Keratinocyte (primary cell): ENCODE results near the gene ANKRD6. TPM values are rescaled to one million over a fixed set of nuclear protein-coding genes. Genes with fewer than 3 reads are reported as not detected.

Experiments used
- DNase-seq: peaks from one replicate; pipeline ENCODE4 v3.0.0-alpha.2; 2011; ENCODE audit warnings: low read depth, missing footprints, low spot score
- FAIRE-seq: peaks from 2 replicates; lab custom pipeline; 2011; peaks lifted over from hg19 to GRCh38; lab: Jason Lieb, UNC
- H2AFZ ChIP-seq: 2 replicates; pipeline ENCODE4 v1.6.0; 2012; ENCODE audit warnings: low read length, control low read depth, inconsistent platforms; ENCODE audit not compliant: control insufficient read depth
- H3K27ac ChIP-seq: 2 replicates; pipeline ENCODE4 v1.5.1; 2011; ENCODE audit warnings: low read length; ENCODE audit not compliant: control insufficient read depth, insufficient read depth
- H3K27me3 ChIP-seq: 3 replicates; pipeline ENCODE4 v1.6.0; 2011; ENCODE audit warnings: low read length; ENCODE audit not compliant: control insufficient read depth, insufficient read depth; ENCODE audit errors: extremely low read depth
- H3K36me3 ChIP-seq, 2 experiments: 2 replicates in 1 of 2; 3 replicates in 1 of 2; pipeline ENCODE4 v1.5.1; 2011; ENCODE audit warnings: low read length in 2 of 2, mild to moderate bottlenecking in 1 of 2; ENCODE audit not compliant: control insufficient read depth in 2 of 2, insufficient read depth in 2 of 2; ENCODE audit errors: extremely low read depth in 1 of 2
- H3K4me1 ChIP-seq: 3 replicates; pipeline ENCODE4 v1.5.1; 2011; ENCODE audit warnings: low read length; ENCODE audit not compliant: control insufficient read depth, insufficient read depth; ENCODE audit errors: extremely low read depth
- H3K4me2 ChIP-seq: 3 replicates; pipeline ENCODE4 v1.6.0; 2011; ENCODE audit warnings: low read depth, low read length; ENCODE audit not compliant: control insufficient read depth, insufficient read depth; ENCODE audit errors: extremely low read depth
- H3K4me3 ChIP-seq, 3 experiments: fragments of 200-600 bp in 1 of 3; sonication (generic) in 1 of 3; 2 replicates in 2 of 3; 3 replicates in 1 of 3; pipeline ENCODE4 v1.5.1; 2011 to 2016; ENCODE audit warnings: low read length in 3 of 3, mild to moderate bottlenecking in 3 of 3, control low read depth in 2 of 3, inconsistent platforms in 1 of 3, low read depth in 1 of 3, mixed read lengths in 1 of 3, mixed run types in 1 of 3, moderate library complexity in 1 of 3; ENCODE audit not compliant: control insufficient read depth in 2 of 3, insufficient read depth in 2 of 3; ENCODE audit errors: extremely low read depth in 1 of 3
- H3K79me2 ChIP-seq: 2 replicates; pipeline ENCODE4 v1.6.0; 2012; ENCODE audit warnings: low read length; ENCODE audit not compliant: control insufficient read depth, insufficient read depth
- H3K9ac ChIP-seq: 3 replicates; pipeline ENCODE4 v1.6.0; 2011; ENCODE audit warnings: low read length; ENCODE audit not compliant: control insufficient read depth, insufficient read depth; ENCODE audit errors: extremely low read depth
- H3K9me1 ChIP-seq: 3 replicates; pipeline ENCODE4 v1.6.0; 2011; ENCODE audit warnings: low read length; ENCODE audit not compliant: control insufficient read depth, insufficient read depth; ENCODE audit errors: extremely low read depth
- H3K9me3 ChIP-seq: 2 replicates; pipeline ENCODE4 v1.5.1; 2012; ENCODE audit warnings: low read depth, low read length; ENCODE audit not compliant: control insufficient read depth
- H4K20me1 ChIP-seq: 3 replicates; pipeline ENCODE4 v1.6.0; 2011; ENCODE audit warnings: low read length; ENCODE audit not compliant: control insufficient read depth, insufficient read depth; ENCODE audit errors: extremely low read depth
- CTCF ChIP-seq, 3 experiments: IDR thresholded peaks in 1 of 3; conservative IDR thresholded peaks in 1 of 3; optimal IDR thresholded peaks in 1 of 3; 2 replicates in 2 of 3; 3 replicates in 1 of 3; pipeline versions ENCODE3 to v1.5.1; 2011; ENCODE audit warnings: low read length in 3 of 3, mild to moderate bottlenecking in 3 of 3, moderate library complexity in 2 of 3, control low read depth in 1 of 3, inconsistent platforms in 1 of 3; ENCODE audit not compliant: insufficient read depth in 2 of 3; ENCODE audit errors: extremely low read depth in 1 of 3
- EZH2 ChIP-seq: IDR thresholded peaks from one replicate; pipeline ENCODE4 v1.6.1; 2012; ENCODE audit warnings: inconsistent platforms, mild to moderate bottlenecking, low read length, moderate library complexity
- dilution Hi-C: fragments of 300-500 bp; cut with MboI; formaldehyde crosslinking; loops from one replicate; pipeline ENCODE4 v1.7.0; 2020; ENCODE audit warnings: low sequenced_read_pairs; ENCODE audit not compliant: extremely low pct_ligation_motif_present
- polyA plus RNA-seq, 5 experiments: library from polyadenylated mRNA; depleted of rRNA in 3 of 5; stranded (reverse) in 3 of 5; stranded (forward) in 1 of 5; unstranded in 1 of 5; fragments of >200 nt; gene quantifications; 1 replicate in 1 of 5; 2 replicates in 3 of 5; 3 replicates in 1 of 5; pipeline versions ENCODE4 v1.2.1 to v1.2.3, GENCODE V29; 2011 to 2012; ENCODE audit warnings: missing spikeins in 2 of 5, low read depth in 1 of 5, low replicate concordance in 1 of 5

ANKRD6 gene
- polyA plus RNA-seq, 1 donor (not counting 4 experiments of a cell fraction or from before 2014, with no cell fraction given): 5.7 TPM

DNA sequence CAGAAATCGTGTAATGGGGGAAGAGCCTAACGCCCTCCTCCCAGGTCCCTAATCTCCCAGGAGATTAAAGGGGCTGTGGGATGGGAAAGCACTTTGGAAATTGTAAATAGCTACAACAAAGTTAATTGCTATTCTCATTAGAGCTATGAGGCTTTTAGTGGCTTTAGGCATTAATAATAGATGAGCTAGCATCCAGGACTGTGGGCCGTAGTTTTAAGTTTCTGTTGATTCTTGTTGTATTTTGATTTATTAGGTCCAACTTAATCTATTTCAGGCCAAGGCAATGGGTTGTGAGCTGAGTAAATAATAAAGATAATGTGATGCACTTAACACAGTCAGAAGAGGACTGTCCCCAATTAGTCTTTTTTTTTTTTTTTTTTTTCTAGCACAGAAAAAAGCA is 67.7 kb downstream of the ANKRD6 start:
- Histone ChIP-seq H3K27me3 (no peaks in the 10 kb centered on the region), H3K4me3 (no peak overlapping the region), H2AFZ (no peak overlapping the region), H3K4me2 (no peak overlapping the region), H3K9me1 (no peaks in the 10 kb centered on the region), H3K79me2 (no peaks in the 10 kb centered on the region), H3K9ac (no peak overlapping the region), H3K36me3 (no peaks in the 10 kb centered on the region), H3K9me3 (no peaks in the 10 kb centered on the region), H3K27ac (no peak overlapping the region), H4K20me1 (no peaks in the 10 kb centered on the region), H3K4me1 (no peaks in the 10 kb centered on the region)
- no peak for FAIRE-seq
- no peak for DNase-seq
- dilution Hi-C loops: no loop called here
- no peak for TF ChIP-seq EZH2
- no peak for TF ChIP-seq CTCF (optimal IDR thresholded peaks at IDR 0.05 in 1 of 3, IDR thresholded peaks at IDR 0.05 in 1 of 3, conservative IDR thresholded peaks at IDR 0.05 in 1 of 3; ENCODE audit: extremely low read depth in 1 of 3, insufficient read depth in 2 of 3, low read length in 3 of 3)

DNA sequence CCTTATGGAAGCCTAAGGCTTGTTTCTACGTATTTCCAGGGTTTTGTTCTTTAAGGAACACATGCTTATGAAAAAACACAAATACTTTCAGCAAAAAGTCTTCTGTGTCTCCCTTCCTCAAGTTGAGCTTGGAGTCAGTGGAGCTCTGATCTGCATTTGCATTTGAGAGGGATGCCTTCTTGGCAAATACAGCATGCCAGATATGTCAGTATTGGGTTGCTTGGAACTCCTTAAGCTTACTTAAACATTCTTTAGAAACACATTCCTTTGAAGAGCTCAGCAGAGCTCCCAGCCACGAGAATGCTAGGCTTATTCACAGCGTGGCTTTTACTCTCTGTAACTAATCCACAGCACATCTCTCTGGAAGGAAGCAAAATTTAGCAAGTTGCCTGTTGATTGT is 68.3 kb downstream of the ANKRD6 start:
- no peaks in the 10 kb centered on the region for H4K20me1 ChIP-seq
- no peaks in the 10 kb centered on the region for H3K4me1 ChIP-seq
- no peak overlapping the region for H3K4me2 ChIP-seq
- no peak overlapping the region for H3K9ac ChIP-seq
- H3K27me3 ChIP-seq: no peaks in the 10 kb centered on the region
- H3K36me3 ChIP-seq: no peaks in the 10 kb centered on the region
- FAIRE-seq (no peak), DNase-seq (no peak)
- dilution Hi-C loops: no loop called here
- no peak overlapping the region for H3K4me3 ChIP-seq
- H3K79me2 ChIP-seq: no peaks in the 10 kb centered on the region
- H3K9me1 ChIP-seq: no peaks in the 10 kb centered on the region
- H3K27ac ChIP-seq: no peak overlapping the region
- no peaks in the 10 kb centered on the region for H3K9me3 ChIP-seq
- H2AFZ ChIP-seq: no peak overlapping the region
- TF ChIP-seq EZH2 (no peak), CTCF (optimal IDR thresholded peaks at IDR 0.05 in 1 of 3, IDR thresholded peaks at IDR 0.05 in 1 of 3, conservative IDR thresholded peaks at IDR 0.05 in 1 of 3; ENCODE audit: extremely low read depth in 1 of 3, insufficient read depth in 2 of 3, low read length in 3 of 3) (no peak)
